ENCODE data around the gene PHACTR3. TPM values are rescaled to one million over a fixed set of nuclear protein-coding genes. Genes with fewer than 3 reads are reported as not detected.

Gene PHACTR3
- polyA plus RNA-seq, 1 donor (not counting 4 experiments of a cell fraction or from before 2014, with no cell fraction given) = 2.6 TPM

DNA sequence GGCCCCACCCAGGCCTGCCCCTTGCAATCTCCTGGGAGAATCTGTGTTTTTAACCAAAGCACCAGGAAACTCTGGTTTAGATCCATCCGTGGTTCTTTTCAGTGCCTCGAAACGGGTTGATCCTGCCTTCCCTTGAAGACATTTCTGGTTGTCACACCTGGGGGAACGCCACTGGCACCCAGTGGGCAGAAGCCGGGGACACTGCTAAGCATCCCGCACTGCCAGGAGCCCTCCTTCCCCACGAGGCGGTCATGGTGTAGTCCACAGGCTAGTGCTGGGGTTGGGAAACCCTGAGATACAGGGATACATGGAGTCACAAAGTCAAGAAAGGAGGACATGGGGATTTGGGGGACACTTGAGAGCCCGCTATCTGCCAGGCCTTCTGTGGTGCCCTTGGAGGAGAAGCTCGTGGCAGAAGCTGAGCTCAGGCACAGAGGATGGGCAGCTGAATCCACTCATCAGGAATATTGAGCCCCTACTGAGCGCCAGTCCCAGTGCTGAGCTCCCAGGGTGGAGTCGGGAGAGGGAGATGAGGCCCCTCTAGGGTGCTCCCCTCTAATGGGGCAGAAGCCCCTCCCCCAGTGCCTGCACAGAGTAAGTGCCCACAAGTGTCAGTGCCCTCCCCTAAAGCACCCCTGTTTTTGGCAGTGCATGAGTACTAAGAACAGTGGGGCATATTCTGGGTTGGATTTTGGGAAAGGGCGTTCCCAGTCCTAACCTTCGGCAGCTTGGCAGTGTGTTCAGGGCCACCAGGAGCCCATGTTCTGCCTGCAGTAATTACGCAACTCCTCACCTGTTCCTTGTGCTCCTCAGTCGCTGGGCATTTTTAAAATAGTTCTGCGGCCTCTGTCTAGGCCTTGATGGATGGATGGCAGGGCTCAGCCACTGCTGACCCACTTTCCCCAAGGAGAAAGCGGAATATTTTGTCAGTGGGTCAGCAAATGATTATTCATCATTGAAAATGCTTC lies 25.6 kb upstream of the PHACTR3 start:
- Histone ChIP-seq H3K36me3 (ENCODE audit: control insufficient read depth in 2 of 2, extremely low read depth in 1 of 2, insufficient read depth in 2 of 2, low read length in 2 of 2) (no peaks in the 10 kb centered on the region), H3K4me3 (ENCODE audit: control insufficient read depth in 2 of 3, extremely low read depth in 1 of 3, insufficient read depth in 2 of 3, low read depth in 1 of 3, low read length in 3 of 3) (no peak overlapping the region), H3K9me3 (ENCODE audit: control insufficient read depth, low read depth, low read length) (no peaks in the 10 kb centered on the region), H2AFZ (ENCODE audit: control insufficient read depth, low read length) (no peak overlapping the region), H3K9ac (ENCODE audit: control insufficient read depth, extremely low read depth, insufficient read depth, low read length) (no peak overlapping the region), H3K4me2 (ENCODE audit: control insufficient read depth, extremely low read depth, insufficient read depth, low read depth, low read length) (no peak overlapping the region), H3K9me1 (ENCODE audit: control insufficient read depth, extremely low read depth, insufficient read depth, low read length) (no peaks in the 10 kb centered on the region), H4K20me1 (ENCODE audit: control insufficient read depth, extremely low read depth, insufficient read depth, low read length) (no peaks in the 10 kb centered on the region), H3K4me1 (ENCODE audit: control insufficient read depth, extremely low read depth, insufficient read depth, low read length) (no peaks in the 10 kb centered on the region), H3K79me2 (ENCODE audit: control insufficient read depth, insufficient read depth, low read length) (no peaks in the 10 kb centered on the region), H3K27ac (ENCODE audit: control insufficient read depth, insufficient read depth, low read length) (no peak overlapping the region), H3K27me3 (ENCODE audit: control insufficient read depth, extremely low read depth, insufficient read depth, low read length) (peaks cover 64% of the 10 kb centered on the region)
- FAIRE-seq (no peak), DNase-seq (ENCODE audit: low read depth, low spot score) (no peak)
- TF ChIP-seq CTCF (optimal IDR thresholded peaks at IDR 0.05 in 1 of 3, IDR thresholded peaks at IDR 0.05 in 1 of 3, conservative IDR thresholded peaks at IDR 0.05 in 1 of 3; ENCODE audit: extremely low read depth in 1 of 3, insufficient read depth in 2 of 3, low read length in 3 of 3) (no peak), EZH2 (IDR thresholded peaks at IDR 0.05; ENCODE audit: low read length) (no peak)
- dilution Hi-C loops (cut with MboI; ENCODE audit: extremely low pct_ligation_motif_present, low sequenced_read_pairs) = no loop called here

GRCh38 chr20:59579404-59580145 lies 24.8 kb upstream of the PHACTR3 start:
- no peaks in the 10 kb centered on the region for H3K9me3 ChIP-seq (ENCODE audit: control insufficient read depth, low read depth, low read length)
- no peak overlapping the region for H3K9ac ChIP-seq (ENCODE audit: control insufficient read depth, extremely low read depth, insufficient read depth, low read length)
- dilution Hi-C loops (cut with MboI; ENCODE audit: extremely low pct_ligation_motif_present, low sequenced_read_pairs) = no loop called here
- no peaks in the 10 kb centered on the region for H3K4me1 ChIP-seq (ENCODE audit: control insufficient read depth, extremely low read depth, insufficient read depth, low read length)
- peaks cover 60% of the 10 kb centered on the region for H3K27me3 ChIP-seq (ENCODE audit: control insufficient read depth, extremely low read depth, insufficient read depth, low read length)
- no peaks in the 10 kb centered on the region for H4K20me1 ChIP-seq (ENCODE audit: control insufficient read depth, extremely low read depth, insufficient read depth, low read length)
- no peaks in the 10 kb centered on the region for H3K79me2 ChIP-seq (ENCODE audit: control insufficient read depth, insufficient read depth, low read length)
- H3K4me2 ChIP-seq (ENCODE audit: control insufficient read depth, extremely low read depth, insufficient read depth, low read depth, low read length) = no peak overlapping the region
- H3K36me3 ChIP-seq (ENCODE audit: control insufficient read depth in 2 of 2, extremely low read depth in 1 of 2, insufficient read depth in 2 of 2, low read length in 2 of 2) = no peaks in the 10 kb centered on the region
- no peak overlapping the region for H3K27ac ChIP-seq (ENCODE audit: control insufficient read depth, insufficient read depth, low read length)
- H3K9me1 ChIP-seq (ENCODE audit: control insufficient read depth, extremely low read depth, insufficient read depth, low read length) = no peaks in the 10 kb centered on the region
- H3K4me3 ChIP-seq (ENCODE audit: control insufficient read depth in 2 of 3, extremely low read depth in 1 of 3, insufficient read depth in 2 of 3, low read depth in 1 of 3, low read length in 3 of 3) = no peak overlapping the region
- FAIRE-seq = no peak
- DNase-seq (ENCODE audit: low read depth, low spot score) = no peak
- H2AFZ ChIP-seq (ENCODE audit: control insufficient read depth, low read length) = no peak overlapping the region
- TF ChIP-seq CTCF (optimal IDR thresholded peaks at IDR 0.05 in 1 of 3, IDR thresholded peaks at IDR 0.05 in 1 of 3, conservative IDR thresholded peaks at IDR 0.05 in 1 of 3; ENCODE audit: extremely low read depth in 1 of 3, insufficient read depth in 2 of 3, low read length in 3 of 3) (no peak), EZH2 (IDR thresholded peaks at IDR 0.05; ENCODE audit: low read length) (no peak)
